ENCODE measurements around the gene GCLC. TPM values are rescaled to one million over a fixed set of nuclear protein-coding genes. Genes with fewer than 3 reads are reported as not detected.

GCLC gene
- total and polyA plus RNA-seq, 9 donors: 9.0 to 50.4 (median 29.4) TPM

- no peaks in the 10 kb centered on the region for H3K27me3 ChIP-seq
- DNase-seq: no peak
- TF ChIP-seq POLR2A (IDR thresholded peaks at IDR 0.05) (no peak), CTCF (IDR thresholded peaks at IDR 0.05) (no peak), EP300 (IDR thresholded peaks at IDR 0.05) (no peak)
- no peaks in the 10 kb centered on the region for H3K4me1 ChIP-seq (ENCODE audit: insufficient read depth)
- no peak overlapping the region for H3K4me3 ChIP-seq
- H3K27ac ChIP-seq: no peak overlapping the region
- intact Hi-C loops (cut with DNase I): no loop called here
- H3K36me3 ChIP-seq: no peaks in the 10 kb centered on the region
- no peaks in the 10 kb centered on the region for H3K9me3 ChIP-seq
Measured at GRCh38 chr6:53528107-53528506, 16.8 kb downstream of the GCLC start.

- H3K4me1 ChIP-seq (ENCODE audit: insufficient read depth): no peaks in the 10 kb centered on the region
- H3K4me3 ChIP-seq: no peak overlapping the region
- no peaks in the 10 kb centered on the region for H3K36me3 ChIP-seq
- TF ChIP-seq POLR2A (IDR thresholded peaks at IDR 0.05) (no peak), EP300 (IDR thresholded peaks at IDR 0.05) (no peak), CTCF (IDR thresholded peaks at IDR 0.05) (no peak)
- WGBS, 3 donors: 91 to 95% (median 94%) methylated on average over 4 of the region's 4 CpGs
- no peak overlapping the region for H3K27ac ChIP-seq
- no peak for DNase-seq
- no peaks in the 10 kb centered on the region for H3K9me3 ChIP-seq
- intact Hi-C loops (cut with DNase I): no loop called here
- H3K27me3 ChIP-seq: no peaks in the 10 kb centered on the region
Measured at GRCh38 chr6:53527249-53527765, 17.6 kb downstream of the GCLC start.

- H3K9me3 ChIP-seq: no peaks in the 10 kb centered on the region
- no peaks in the 10 kb centered on the region for H3K4me1 ChIP-seq (ENCODE audit: insufficient read depth)
- intact Hi-C loops (cut with DNase I): no loop called here
- H3K27ac ChIP-seq: no peak overlapping the region
- no peaks in the 10 kb centered on the region for H3K36me3 ChIP-seq
- TF ChIP-seq CTCF (IDR thresholded peaks at IDR 0.05): no peak
- TF ChIP-seq EP300 (IDR thresholded peaks at IDR 0.05): no peak
- TF ChIP-seq POLR2A (IDR thresholded peaks at IDR 0.05): no peak
- 81 to 91% (median 91%) methylated on average over 1 of the region's 1 CpG for WGBS, 3 donors
- DNase-seq: no peak
- no peak overlapping the region for H3K4me3 ChIP-seq
- no peaks in the 10 kb centered on the region for H3K27me3 ChIP-seq
Measured at GRCh38 chr6:53526000-53526399, 18.9 kb downstream of the GCLC start.

GRCh38 chr6:53524455-53524815 is 20.5 kb downstream of the GCLC start:
- H3K36me3 ChIP-seq: no peaks in the 10 kb centered on the region
- TF ChIP-seq CTCF (IDR thresholded peaks at IDR 0.05): no peak
- no peak for TF ChIP-seq POLR2A (IDR thresholded peaks at IDR 0.05)
- no peak for TF ChIP-seq EP300 (IDR thresholded peaks at IDR 0.05)
- H3K9me3 ChIP-seq: no peaks in the 10 kb centered on the region
- 28 to 38% (median 30%) methylated on average over 1 of the region's 1 CpG for WGBS, 3 donors
- H3K4me1 ChIP-seq (ENCODE audit: insufficient read depth): no peaks in the 10 kb centered on the region
- no peak overlapping the region for H3K27ac ChIP-seq
- no peak for DNase-seq
- no peaks in the 10 kb centered on the region for H3K27me3 ChIP-seq
- intact Hi-C loops (cut with DNase I): no loop called here
- H3K4me3 ChIP-seq: no peak overlapping the region
